GM12801 (cell line): Measurements from ENCODE around the gene CDC26.

ENCODE experiments used
- CTCF ChIP-seq: IDR thresholded peaks from one replicate; pipeline ENCODE4 v1.5.1; 2011; ENCODE audit warnings: control low read depth; ENCODE audit not compliant: insufficient read length; ENCODE audit errors: extremely low read depth

Gene CDC26

GRCh38 chr9:113237026-113237425 is 38.3 kb downstream of the CDC26 start:
- no peak for TF ChIP-seq CTCF

- no peak for TF ChIP-seq CTCF
Measured at GRCh38 chr9:113231701-113232100, 43.7 kb downstream of the CDC26 start.

GRCh38 chr9:113228130-113228665 is 47.2 kb downstream of the CDC26 start:
- TF ChIP-seq CTCF: no peak

GRCh38 chr9:113227436-113227835 is 47.9 kb downstream of the CDC26 start:
- no peak for TF ChIP-seq CTCF

GRCh38 chr9:113223963-113224362 is 51.4 kb downstream of the CDC26 start:
- TF ChIP-seq CTCF: no peak

GRCh38 chr9:113222482-113222841 is 52.9 kb downstream of the CDC26 start:
- no peak for TF ChIP-seq CTCF

- no peak for TF ChIP-seq CTCF
Measured at GRCh38 chr9:113221800-113222481, 53.4 kb downstream of the CDC26 start.
